ENCODE measurements around the gene MICAL3.
"Not testable (repeated sequence)": the region's sequence is repeated elsewhere in the genome, so short reads cannot be mapped to it uniquely, and the experiment has no call there.

MICAL3 gene

GRCh38 chr22:17948101-17948500, 76.3 kb downstream of the MICAL3 start:
- DNase-seq, result no peak

GRCh38 chr22:17946662-17947367, 77.5 kb downstream of the MICAL3 start:
- no peak for DNase-seq

DNA sequence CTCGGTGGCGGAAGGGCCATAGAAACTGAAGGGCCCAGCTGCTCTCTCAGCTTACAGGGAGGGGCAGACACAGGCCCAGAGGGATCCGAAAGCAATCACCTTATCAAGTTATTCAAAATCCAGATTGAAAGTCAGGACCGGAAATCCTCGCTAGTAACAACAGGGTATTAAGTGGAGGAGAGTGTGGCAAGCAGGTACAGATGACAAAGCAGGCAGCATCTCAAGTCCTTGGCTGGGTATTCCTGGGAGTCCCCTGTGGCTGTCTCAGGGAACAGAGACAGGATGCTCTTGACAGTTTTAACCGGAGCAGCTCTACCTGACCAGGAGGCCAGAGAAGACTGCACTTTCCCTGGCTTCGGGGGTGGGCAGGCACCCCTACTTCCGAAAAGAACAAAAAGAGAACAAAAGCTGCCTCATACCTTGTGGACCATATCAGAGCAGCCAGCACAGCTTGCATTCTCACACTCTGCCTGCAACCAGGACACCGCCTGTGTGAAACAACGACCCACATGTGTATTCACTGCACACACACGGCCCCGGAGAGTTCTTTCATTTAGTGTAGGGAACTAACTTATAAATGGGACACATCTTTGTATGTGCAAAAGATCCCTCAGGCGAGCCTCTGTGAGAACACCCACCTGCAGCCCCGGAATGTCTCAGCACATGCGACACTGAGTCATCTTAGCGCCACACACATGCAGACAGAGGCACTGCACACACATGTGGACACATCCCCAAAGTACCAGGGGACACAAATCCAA, 78.3 kb downstream of the MICAL3 start:
- no peak for DNase-seq

GRCh38 chr22:17945156-17945887, 79.0 kb downstream of the MICAL3 start:
- no peak for DNase-seq

- no peak for DNase-seq
Observed at GRCh38 chr22:17944256-17944655, 80.1 kb downstream of the MICAL3 start.

- no peak for DNase-seq
Observed at GRCh38 chr22:17943533-17944249, 80.7 kb downstream of the MICAL3 start.

- DNase-seq, result no peak
Observed at GRCh38 chr22:17942721-17943120, 81.6 kb downstream of the MICAL3 start.

DNA sequence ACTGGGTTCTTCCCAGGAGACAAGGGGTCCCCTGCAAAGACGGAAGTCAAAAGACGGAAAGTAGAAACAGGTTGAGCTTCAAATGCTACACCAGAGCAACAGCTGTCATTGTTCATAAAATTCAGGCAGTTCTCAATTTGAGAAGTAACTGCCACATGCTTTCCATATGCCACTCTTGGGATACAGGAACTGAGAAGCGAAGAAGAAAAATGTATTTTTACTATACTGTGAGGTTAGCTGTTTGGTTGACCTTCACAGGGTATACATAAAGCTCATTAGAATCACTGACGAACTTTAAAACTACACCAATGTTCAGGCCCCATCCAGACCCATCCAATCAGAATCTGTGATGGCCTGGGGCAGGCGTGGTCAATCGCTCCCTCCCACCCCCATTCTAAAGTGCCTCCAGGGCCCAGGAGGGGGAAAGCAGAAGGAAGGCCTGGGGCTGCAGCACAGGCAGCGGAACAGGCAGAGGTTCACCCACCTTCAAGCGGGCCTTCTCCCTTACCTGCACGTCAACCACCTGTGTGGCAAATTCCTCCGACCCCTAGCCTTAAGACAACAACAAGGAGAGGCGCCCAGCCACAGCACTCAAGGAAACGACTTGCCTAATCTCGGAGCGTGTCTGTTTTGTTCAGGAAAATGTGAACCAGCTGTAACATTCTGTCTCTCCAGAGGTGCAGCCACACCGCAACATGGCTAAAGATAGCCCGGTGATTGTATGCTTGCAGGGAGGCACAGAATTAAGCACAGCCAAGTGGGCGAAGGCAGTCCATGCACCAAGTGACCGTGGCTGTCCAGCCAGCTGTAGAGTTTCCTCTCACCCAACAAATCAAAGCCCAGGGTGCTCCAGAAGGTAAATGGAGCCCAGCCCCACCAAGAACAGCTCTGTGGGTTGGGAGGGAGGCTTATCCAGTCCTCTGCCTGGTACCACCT, 82.6 kb downstream of the MICAL3 start:
- DNase-seq, result no peak

GRCh38 chr22:17939579-17939978, 84.8 kb downstream of the MICAL3 start:
- no peak for DNase-seq

GRCh38 chr22:17939011-17939410, 85.3 kb downstream of the MICAL3 start:
- no peak for DNase-seq

DNA sequence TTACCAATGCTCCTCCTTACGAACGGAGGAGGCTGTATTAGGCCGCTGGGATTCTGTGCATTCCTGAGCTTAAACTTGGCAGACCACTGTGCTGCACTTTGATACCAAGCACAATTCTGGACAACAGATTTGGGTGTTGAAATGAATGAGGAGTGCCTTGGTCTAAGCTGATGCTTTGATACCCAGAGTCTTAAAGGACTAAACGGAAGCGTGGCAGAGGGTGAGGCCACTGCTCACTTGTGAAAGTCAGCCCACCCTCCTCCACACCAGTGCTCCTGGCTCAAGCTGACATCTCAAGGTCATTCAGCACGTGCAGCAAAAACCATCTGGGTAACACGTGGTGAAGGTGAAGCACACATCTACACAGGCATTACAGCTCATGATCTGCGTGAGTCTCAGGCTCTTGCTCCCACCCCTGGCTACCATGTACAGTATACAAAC, 85.9 kb downstream of the MICAL3 start:
- DNase-seq, result no peak

DNA sequence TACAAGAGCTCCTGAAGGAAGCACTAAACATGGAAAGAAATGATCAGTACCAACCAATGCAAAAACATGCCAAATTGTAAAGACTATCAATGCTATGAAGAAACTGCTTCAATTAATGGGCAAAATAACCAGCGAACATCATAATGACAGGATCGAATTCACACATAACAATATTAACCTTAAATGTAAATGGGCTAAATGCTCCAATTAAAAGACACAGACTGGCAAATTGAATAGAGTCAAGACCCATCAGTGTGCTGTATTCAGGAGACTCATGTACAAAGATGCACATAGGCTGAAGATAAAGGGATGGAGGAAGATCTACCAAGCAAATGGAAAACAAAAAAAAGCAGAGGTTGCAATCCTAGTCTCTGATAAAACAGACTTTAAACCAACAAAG, 91.9 kb downstream of the MICAL3 start:
- not testable (repeated sequence) for DNase-seq

DNA sequence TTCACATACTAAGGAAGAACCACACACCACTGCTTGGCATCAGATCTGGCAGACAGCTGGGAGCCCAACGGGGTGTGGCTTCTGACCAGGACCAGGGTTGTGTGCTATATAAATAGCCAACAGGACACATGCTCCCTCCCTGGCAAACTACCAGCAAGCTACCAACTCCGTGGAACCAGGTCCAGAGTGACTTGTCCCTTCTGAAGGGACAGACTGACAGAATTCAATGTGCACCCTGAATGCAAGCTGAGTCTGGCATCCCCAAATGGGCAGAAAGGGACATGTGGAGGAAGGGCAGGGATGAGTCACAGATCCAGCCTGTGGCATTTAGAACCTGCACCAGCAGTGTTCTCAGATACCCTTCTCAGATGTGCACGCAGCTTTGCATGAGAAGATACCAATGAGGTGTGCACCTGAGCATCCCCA, 92.9 kb downstream of the MICAL3 start:
- no peak for DNase-seq

DNA sequence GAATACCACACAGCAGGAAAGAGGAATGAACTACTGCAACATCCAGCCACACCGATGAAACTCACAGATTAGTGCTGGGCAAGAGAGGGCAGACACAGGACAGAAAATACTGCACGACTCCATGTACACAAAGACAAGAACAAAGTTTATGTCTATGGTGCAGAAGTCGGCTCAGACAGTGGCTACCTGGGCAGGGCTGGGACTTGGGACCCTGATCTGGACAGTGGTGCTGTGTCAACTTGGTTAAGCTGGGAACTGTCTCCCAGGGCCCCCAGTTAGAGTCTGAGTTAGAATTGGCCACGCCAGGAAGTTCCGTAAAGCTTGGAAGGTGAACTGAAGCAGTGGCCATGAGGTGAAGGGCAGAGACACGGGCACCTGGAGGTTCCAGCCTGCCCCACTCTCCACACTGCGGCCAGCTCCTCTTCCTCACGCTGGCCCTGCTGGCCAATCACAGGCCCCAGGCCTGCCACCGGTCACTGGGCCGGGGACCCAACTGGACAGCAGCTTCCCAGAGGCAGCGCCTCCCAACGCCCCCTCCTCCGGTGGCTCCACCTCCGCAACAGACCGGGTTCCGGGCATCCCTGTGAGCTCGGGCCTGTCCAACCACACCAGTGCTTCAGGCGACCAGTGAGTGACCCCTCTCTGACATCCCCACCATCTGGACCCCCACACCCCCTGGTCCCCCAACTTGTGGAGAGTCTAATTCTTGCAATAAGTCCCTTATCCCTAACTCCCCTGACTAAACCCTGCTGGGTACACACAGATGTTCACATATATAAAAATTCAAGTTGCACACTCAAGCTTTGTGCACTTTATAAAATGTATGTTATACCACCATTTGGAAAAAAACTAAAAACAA, 93.7 kb downstream of the MICAL3 start:
- no peak for DNase-seq

- DNase-seq, result no peak
Observed at GRCh38 chr22:17929909-17930308, 94.5 kb downstream of the MICAL3 start.

GRCh38 chr22:17928391-17928790, 96.0 kb downstream of the MICAL3 start:
- DNase-seq, result no peak

DNA sequence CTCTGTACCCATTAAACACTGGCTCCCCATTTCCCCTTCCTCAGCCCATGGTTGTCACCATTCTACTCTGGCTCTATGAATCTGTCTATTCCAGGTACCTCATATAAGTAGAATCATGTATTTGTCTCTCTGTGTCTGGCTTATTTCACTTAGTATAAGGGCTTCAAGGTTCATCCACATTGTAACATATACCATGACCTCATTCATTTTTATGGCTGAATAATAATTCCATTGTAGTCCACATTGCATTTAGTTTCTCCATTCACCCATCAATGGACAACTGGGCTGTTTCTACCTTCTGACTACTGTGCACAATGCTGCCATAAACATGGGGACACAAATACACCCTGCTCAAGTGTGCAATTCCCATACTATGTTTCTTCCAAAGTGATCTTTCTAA, 97.3 kb downstream of the MICAL3 start:
- no peak for DNase-seq

DNA sequence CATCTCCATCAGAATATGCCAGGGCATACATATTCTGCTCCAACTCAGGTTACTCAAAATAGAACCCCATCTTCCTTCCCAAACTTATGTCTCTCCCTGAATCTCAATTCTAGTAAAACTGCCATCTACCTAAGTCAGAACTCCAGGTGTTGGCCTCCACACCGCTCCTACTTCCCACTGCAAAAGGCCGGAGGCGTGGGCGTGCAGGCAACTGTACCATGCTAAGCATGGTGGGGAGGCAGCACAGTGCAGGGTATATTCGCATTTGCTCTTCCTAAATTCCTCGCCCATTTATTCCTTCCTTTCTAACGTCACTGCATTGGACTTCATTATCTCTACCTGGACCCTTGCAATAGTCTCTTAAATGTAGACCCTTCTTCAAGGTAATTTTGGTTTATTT, 97.8 kb downstream of the MICAL3 start:
- no peak for DNase-seq

DNA sequence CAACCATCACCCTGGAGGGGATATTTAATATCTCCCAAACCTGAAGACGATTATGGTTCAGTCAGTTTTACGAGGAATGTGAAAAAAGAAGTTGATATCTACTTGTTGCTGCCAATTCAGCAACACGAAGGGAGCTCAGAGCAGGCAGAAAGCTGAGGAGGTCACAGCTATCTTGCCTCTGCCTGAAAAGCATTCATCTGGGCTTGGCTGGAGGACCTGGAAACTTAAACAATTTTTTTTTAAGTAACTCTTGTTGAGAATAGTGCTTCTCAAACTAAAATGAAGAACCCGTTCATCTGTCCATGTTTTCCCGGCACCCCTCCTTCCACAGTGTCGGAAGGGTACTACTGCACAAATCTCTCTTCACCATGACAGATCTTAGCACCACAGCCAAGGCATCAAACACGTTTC, 98.9 kb downstream of the MICAL3 start:
- no peak for DNase-seq

DNA sequence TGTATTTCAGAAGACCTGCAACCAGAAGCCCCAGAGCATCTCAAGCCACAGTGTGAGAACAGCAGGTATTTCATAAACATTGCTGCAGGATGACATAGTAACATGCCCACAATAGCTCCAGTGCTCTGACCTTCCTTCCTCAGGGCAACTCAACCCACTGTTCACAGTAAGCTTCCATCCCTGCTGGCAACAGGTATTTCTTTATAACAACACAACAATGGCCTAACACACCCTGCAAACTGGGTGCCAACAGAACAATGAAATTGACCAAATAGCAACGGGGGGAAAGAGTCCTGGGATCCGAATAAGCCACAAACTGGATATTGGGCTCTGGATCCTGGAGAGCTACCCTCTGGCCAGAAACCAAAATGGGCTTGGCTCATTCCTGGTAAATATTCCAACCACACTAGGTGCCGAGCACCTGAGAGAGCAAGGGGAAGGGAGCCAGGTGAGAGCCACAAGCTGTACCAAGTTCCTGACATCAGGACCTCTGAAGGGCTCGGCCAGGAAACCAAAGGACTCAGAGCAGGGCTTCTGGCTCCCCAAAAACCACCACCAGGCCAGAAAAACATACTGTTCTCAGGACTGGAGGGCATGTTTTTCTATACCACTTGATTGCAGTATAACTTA, 99.5 kb downstream of the MICAL3 start:
- no peak for DNase-seq
